Neutrophil (primary cell): ENCODE measurements around the gene GTSF1L.
"Not testable (repeated sequence)": the region's sequence is repeated elsewhere in the genome, so short reads cannot be mapped to it uniquely, and the experiment has no call there.

Experiments
- H3K27ac ChIP-seq: fragments of 200-600 bp; sonication (generic); 2 replicates; pipeline ENCODE4 v1.5.1; 2016; ENCODE audit warnings: mild to moderate bottlenecking, moderate library complexity
- H3K27me3 ChIP-seq: fragments of 200-600 bp; sonication (generic); 2 replicates; pipeline ENCODE4 v1.6.0; 2016; ENCODE audit warnings: mild to moderate bottlenecking
- H3K36me3 ChIP-seq: fragments of 200-600 bp; sonication (generic); 2 replicates; pipeline ENCODE4 v1.5.1; 2017
- H3K4me1 ChIP-seq, 2 experiments: fragments of 200-600 bp in 1 of 2; sonication (generic) in 1 of 2; 1 replicate in 1 of 2; 2 replicates in 1 of 2; pipeline versions ENCODE4 v1.5.1 to v1.6.1; 2013 to 2016; ENCODE audit warnings: low read depth in 1 of 2, low read length in 1 of 2, mild to moderate bottlenecking in 1 of 2, moderate library complexity in 1 of 2; ENCODE audit not compliant: control insufficient read depth in 1 of 2, insufficient read depth in 1 of 2
- H3K4me3 ChIP-seq, 2 experiments: fragments of 200-600 bp in 1 of 2; sonication (generic) in 1 of 2; 1 replicate in 1 of 2; 2 replicates in 1 of 2; pipeline ENCODE4 v1.5.1; 2013 to 2016; ENCODE audit warnings: low read depth in 1 of 2, low read length in 1 of 2, mild to moderate bottlenecking in 1 of 2, moderate library complexity in 1 of 2
- H3K9me3 ChIP-seq: fragments of 200-600 bp; sonication (generic); 2 replicates; pipeline ENCODE4 v1.5.1; 2016
- TF ChIP-seq, protein P1 (sequence below): fragments of 200-600 bp; sonication (generic); IDR thresholded peaks from 2 replicates; pipeline ENCODE4 v1.5.1; 2016; ENCODE audit warnings: antibody characterized with exemption

GTSF1L gene

DNA sequence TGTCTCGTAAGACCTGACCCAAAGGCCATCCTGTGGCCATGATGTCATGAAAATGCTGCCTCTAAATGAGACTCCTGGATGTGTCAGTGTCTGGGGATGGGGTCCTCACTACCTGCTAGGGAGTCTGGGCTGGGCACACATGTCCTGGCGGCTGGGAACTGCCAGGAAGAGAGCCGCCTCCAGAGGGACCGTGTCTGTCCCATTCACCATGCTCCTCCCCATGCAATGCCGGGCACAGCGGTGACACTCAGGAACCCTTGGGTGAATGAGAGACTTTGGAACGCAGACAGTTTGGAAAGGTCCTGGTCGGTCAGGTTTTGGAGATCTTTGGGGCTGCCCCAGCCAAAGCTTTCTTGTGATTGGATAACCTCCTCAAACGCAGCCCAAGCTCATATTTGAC is 40.1 kb upstream of the GTSF1L start:
- H3K4me1 ChIP-seq: no peaks in the 10 kb centered on the region
- no peak overlapping the region for H3K27ac ChIP-seq
- TF ChIP-seq, protein P1, sequence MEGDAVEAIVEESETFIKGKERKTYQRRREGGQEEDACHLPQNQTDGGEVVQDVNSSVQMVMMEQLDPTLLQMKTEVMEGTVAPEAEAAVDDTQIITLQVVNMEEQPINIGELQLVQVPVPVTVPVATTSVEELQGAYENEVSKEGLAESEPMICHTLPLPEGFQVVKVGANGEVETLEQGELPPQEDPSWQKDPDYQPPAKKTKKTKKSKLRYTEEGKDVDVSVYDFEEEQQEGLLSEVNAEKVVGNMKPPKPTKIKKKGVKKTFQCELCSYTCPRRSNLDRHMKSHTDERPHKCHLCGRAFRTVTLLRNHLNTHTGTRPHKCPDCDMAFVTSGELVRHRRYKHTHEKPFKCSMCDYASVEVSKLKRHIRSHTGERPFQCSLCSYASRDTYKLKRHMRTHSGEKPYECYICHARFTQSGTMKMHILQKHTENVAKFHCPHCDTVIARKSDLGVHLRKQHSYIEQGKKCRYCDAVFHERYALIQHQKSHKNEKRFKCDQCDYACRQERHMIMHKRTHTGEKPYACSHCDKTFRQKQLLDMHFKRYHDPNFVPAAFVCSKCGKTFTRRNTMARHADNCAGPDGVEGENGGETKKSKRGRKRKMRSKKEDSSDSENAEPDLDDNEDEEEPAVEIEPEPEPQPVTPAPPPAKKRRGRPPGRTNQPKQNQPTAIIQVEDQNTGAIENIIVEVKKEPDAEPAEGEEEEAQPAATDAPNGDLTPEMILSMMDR: no peak
- H3K36me3 ChIP-seq: no peaks in the 10 kb centered on the region
- no peaks in the 10 kb centered on the region for H3K9me3 ChIP-seq
- H3K27me3 ChIP-seq: peaks cover 60% of the 10 kb centered on the region
- H3K4me3 ChIP-seq: no peak overlapping the region

DNA sequence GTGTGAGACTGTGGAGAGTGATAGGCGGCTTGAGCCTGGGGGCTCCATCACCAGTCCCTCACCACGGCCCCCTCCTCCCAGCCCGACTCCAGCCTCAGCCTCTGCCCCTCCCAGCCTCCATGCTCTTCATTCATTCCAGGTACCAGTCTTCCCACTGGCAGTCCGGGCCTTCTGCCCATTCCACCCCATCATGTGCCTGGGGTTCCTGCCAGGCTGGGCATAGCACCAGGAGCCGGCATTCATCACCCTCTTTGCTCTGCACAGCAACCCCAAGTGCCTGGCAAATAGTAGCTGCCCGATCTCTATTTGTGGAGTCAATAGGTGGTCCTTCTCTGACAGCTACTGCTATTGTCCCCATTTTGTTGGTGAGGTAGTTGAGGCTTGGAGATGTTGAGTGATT is 39.6 kb upstream of the GTSF1L start:
- no peaks in the 10 kb centered on the region for H3K36me3 ChIP-seq
- peaks cover 55% of the 10 kb centered on the region for H3K27me3 ChIP-seq
- no peak overlapping the region for H3K4me3 ChIP-seq
- H3K27ac ChIP-seq: no peak overlapping the region
- no peaks in the 10 kb centered on the region for H3K4me1 ChIP-seq
- no peaks in the 10 kb centered on the region for H3K9me3 ChIP-seq
- TF ChIP-seq, protein P1: no peak

DNA sequence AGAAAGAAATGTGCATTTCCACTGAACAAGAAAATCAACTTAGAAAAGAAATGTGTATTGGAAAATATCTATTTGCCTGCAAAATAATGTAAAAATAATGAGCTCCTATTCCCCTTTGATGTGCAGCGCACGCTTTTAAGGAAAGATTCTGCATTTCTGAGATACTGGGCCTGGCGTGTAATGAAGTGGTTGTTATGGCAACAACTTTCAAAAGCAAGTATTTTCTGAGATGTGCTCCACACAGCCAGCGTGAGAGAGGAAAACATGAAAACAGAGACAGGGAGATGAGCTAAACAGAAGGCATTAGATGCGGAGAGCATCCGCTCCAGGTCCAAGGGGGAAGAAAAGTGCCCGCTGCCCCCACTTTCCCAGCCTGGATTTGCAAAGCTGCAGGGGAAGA is 39.1 kb upstream of the GTSF1L start:
- no peak overlapping the region for H3K27ac ChIP-seq
- no peaks in the 10 kb centered on the region for H3K9me3 ChIP-seq
- no peaks in the 10 kb centered on the region for H3K36me3 ChIP-seq
- TF ChIP-seq, protein P1: no peak
- H3K4me3 ChIP-seq: no peak overlapping the region
- peaks cover 51% of the 10 kb centered on the region for H3K27me3 ChIP-seq
- H3K4me1 ChIP-seq: no peaks in the 10 kb centered on the region

DNA sequence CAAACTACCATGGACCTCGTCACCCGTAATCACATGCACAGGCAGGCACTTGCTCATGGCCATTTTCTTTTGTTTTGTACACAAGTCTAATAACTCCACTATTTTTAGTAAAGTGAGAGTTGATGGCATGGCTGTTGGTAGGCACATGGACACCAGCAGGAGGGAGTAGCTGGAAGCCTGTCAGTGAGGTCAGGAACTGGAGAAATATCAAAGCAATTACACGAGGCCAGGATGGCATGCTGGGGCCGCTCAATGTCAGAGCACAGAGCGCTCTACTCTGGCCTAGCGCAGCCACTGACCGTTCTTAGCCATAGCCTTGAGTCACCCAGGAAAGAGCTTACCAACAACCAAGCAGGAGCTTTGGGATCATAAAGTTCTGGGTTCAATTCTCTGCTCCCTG is 36.1 kb upstream of the GTSF1L start:
- Histone ChIP-seq H3K27me3 (peaks cover 41% of the 10 kb centered on the region), H3K9me3 (no peaks in the 10 kb centered on the region), H3K36me3 (no peaks in the 10 kb centered on the region), H3K4me3 (no peak overlapping the region), H3K27ac (no peak overlapping the region), H3K4me1 (no peaks in the 10 kb centered on the region)
- TF ChIP-seq, protein P1: no peak

DNA sequence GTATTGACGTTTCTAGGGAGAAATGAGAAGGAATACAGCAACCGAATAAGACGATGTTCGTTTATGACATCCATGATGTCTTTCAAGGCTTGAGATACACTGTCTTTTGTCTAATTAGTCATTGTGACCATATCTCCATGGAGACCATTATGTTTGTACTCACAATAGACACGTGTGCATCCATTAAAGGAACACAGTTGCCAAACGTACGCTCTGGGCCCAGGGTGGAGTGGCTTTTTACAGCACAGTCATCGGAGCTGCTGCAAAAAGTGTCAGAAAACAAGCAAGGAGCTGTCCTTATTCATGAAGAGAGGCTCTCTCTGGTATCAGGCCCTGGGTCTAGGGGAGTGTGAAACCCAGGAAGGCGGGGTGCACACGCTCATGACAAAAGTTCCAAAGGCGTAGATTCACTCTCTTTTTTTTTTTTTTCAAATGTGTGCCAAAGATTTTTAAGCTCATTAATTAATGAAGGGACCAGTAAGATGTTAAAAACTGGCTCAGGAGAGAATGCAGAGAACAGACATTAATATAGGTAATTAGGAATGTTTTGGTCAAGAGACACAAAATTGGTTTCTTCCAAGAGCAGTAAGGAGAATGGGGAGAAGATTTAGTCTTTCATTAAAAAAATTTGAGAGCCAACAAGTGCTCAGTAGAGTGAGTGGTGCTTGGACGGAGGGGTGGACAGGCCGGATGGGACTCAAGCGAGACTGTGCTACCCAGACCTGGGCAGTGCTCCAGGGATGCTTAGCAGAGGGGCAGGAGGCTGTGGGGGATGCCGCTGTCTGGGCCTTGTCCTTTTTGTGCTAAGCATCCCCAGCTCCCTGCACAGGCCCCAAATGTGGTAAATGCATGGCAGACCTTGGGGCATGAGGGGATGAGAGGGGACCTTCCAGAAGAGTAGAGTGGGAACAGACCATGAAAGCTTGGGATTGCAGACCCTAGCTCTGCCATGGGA is 34.9 kb upstream of the GTSF1L start:
- TF ChIP-seq, protein P1: no peak
- peaks cover 28% of the 10 kb centered on the region for H3K27me3 ChIP-seq
- H3K36me3 ChIP-seq: no peaks in the 10 kb centered on the region
- no peak overlapping the region for H3K27ac ChIP-seq
- H3K9me3 ChIP-seq: no peaks in the 10 kb centered on the region
- no peak overlapping the region for H3K4me3 ChIP-seq
- H3K4me1 ChIP-seq: no peaks in the 10 kb centered on the region

DNA sequence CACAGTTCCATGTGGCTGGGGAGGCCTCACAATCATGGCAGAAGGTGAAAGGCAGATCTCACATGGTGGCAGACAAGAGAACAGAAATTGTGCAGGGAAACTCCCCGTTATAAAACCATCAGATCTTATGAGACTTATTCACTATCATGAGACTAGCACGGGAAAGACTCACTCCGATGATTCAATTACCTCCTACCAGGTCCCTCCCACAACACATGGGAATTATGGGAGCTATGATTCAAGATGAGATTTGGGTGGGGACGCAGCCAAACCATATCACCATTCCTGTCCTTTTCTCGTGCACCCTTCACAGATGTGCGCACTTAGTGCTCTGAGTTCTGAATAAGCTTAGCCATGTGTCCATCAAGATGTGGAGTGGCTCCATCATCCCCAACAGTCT is 31.1 kb upstream of the GTSF1L start:
- H3K4me3 ChIP-seq: not testable (repeated sequence)

More for the DNA sequence above, 31.1 kb upstream of the GTSF1L start:
- not testable (repeated sequence) for H3K36me3 ChIP-seq, H3K9me3 ChIP-seq, H3K27me3 ChIP-seq, H3K27ac ChIP-seq
- peaks cover 7 to 12% of the 10 kb centered on the region in 2 experiments for H3K4me1 ChIP-seq
